Activated naive CD4-positive, alpha-beta T cell treated with Interleukin-2 at 50 U/mL for 16 hours (primary cell): Measurements from ENCODE around the gene COQ10A.

Source experiments
- DNase-seq: peaks from one replicate; pipeline ENCODE4 v3.0.0-alpha.2; 2020

The COQ10A gene

GRCh38 chr12:56266693-56267442 lies at the start of gene COQ10A:
Gene COQ10A (plus strand): TSS chr12:56266942. CDS start chr12:56267119, 177 bp downstream.
- peak; percentile 88 for DNase-seq

- DNase-seq, result no peak
Observed at GRCh38 chr12:56219840-56220239, 46.9 kb upstream of the COQ10A start.

GRCh38 chr12:56220611-56221231 lies 46.0 kb upstream of the COQ10A start:
- DNase-seq, result no peak

- no peak for DNase-seq
Observed at GRCh38 chr12:56221232-56221756, 45.4 kb upstream of the COQ10A start.

GRCh38 chr12:56221757-56222530 lies 44.8 kb upstream of the COQ10A start, which contains the start of gene RNF41:
Gene RNF41 (minus strand): TSS chr12:56221922. CDS start chr12:56214047, 7,875 bp downstream.
- peak; percentile 93 for DNase-seq

GRCh38 chr12:56222531-56222895 lies 44.2 kb upstream of the COQ10A start:
- DNase-seq, result no peak

GRCh38 chr12:56223571-56224101 lies 43.1 kb upstream of the COQ10A start:
- DNase-seq, result no peak

GRCh38 chr12:56224102-56224701 lies 42.5 kb upstream of the COQ10A start, which contains the start of gene NABP2:
Gene NABP2 (plus strand): TSS chr12:56224342. CDS start chr12:56224857, 515 bp downstream.
- peak; percentile 95 for DNase-seq

- DNase-seq, result no peak
Observed at GRCh38 chr12:56224954-56225353, 41.8 kb upstream of the COQ10A start.

- no peak for DNase-seq
Observed at GRCh38 chr12:56229082-56229481, 37.7 kb upstream of the COQ10A start.

GRCh38 chr12:56229916-56230431 lies 36.8 kb upstream of the COQ10A start, which contains the start of gene SLC39A5:
Gene SLC39A5 (plus strand): TSS chr12:56230051. CDS start chr12:56231275, 1,224 bp downstream.
- DNase-seq, result no peak

- no peak for DNase-seq
Observed at GRCh38 chr12:56230432-56231183, 36.1 kb upstream of the COQ10A start.

- no peak for DNase-seq
Observed at GRCh38 chr12:56231184-56231582, 35.6 kb upstream of the COQ10A start.

- DNase-seq, result no peak
Observed at GRCh38 chr12:56234746-56235436, 31.9 kb upstream of the COQ10A start.

GRCh38 chr12:56236091-56236490 lies 30.7 kb upstream of the COQ10A start:
- DNase-seq, result no peak

GRCh38 chr12:56236985-56237384 lies 29.8 kb upstream of the COQ10A start:
- no peak for DNase-seq

GRCh38 chr12:56237552-56237951 lies 29.2 kb upstream of the COQ10A start:
- DNase-seq, result no peak

GRCh38 chr12:56241424-56242303 lies 25.1 kb upstream of the COQ10A start:
- no peak for DNase-seq

- DNase-seq, result no peak
Observed at GRCh38 chr12:56242986-56243385, 23.8 kb upstream of the COQ10A start.

GRCh38 chr12:56243731-56244181 lies 23.0 kb upstream of the COQ10A start:
- no peak for DNase-seq
